K562 (cell line): Measurements from ENCODE around the gene EMD. TPM values are rescaled to one million over a fixed set of nuclear protein-coding genes. Genes with fewer than 3 reads are reported as not detected.
A peak's percentile ranks its signal among the peaks of the same experiment; 100 is the strongest.

Experiments used
- COPS2 ChIP-seq: fragments of 450-650 bp; conservative IDR thresholded peaks from 2 replicates; pipeline ENCODE4 v1.6.1; 2016; ENCODE audit warnings: mild to moderate bottlenecking, moderate library complexity
- MYC ChIP-seq, 2 experiments: fragments of 250-450 bp in 1 of 2; sonication (Bioruptor Pico) in 1 of 2; IDR thresholded peaks; 2 replicates each; pipeline versions ENCODE4 v1.5.1 to v1.6.1; 2012 to 2021; ENCODE audit warnings: low read depth in 2 of 2, borderline replicate concordance in 1 of 2, improper control_type of control experiment in 1 of 2, low read length in 1 of 2, mild to moderate bottlenecking in 1 of 2, moderate library complexity in 1 of 2
- SRF ChIP-seq, 2 experiments: fragments of 250-450, 450-650 bp in 1 of 2; sonication (Bioruptor Pico) in 1 of 2; sonication (generic) in 1 of 2; formaldehyde crosslinking; IDR thresholded peaks; 2 replicates each; pipeline versions ENCODE4 v1.5.0 to v1.5.1; 2020 to 2022; ENCODE audit warnings: mild to moderate bottlenecking in 1 of 2, missing genetic modification reagents in 1 of 2
- TFAM ChIP-seq: fragments of 250-450 bp; sonication (Bioruptor Pico); conservative IDR thresholded peaks from 2 replicates; pipeline ENCODE4 v1.5.0; 2021; ENCODE audit warnings: mild to moderate bottlenecking, moderate library complexity
- TFAP4 ChIP-seq: sonication (generic); formaldehyde crosslinking; IDR thresholded peaks from 2 replicates; pipeline ENCODE4 v1.8.0; 2022; ENCODE audit warnings: missing genetic modification reagents, mild to moderate bottlenecking, moderate library complexity, borderline replicate concordance
- ZNF449 ChIP-seq: fragments of 250-450 bp; sonication (Bioruptor Pico); IDR thresholded peaks from 2 replicates; pipeline ENCODE4 v1.8.0; 2022; ENCODE audit warnings: moderate library complexity, mild to moderate bottlenecking, inconsistent platforms
- ZNF668 ChIP-seq: fragments of 250-450 bp; sonication (Bioruptor Pico); IDR thresholded peaks from 2 replicates; pipeline ENCODE4 v1.8.0; 2022; ENCODE audit warnings: mild to moderate bottlenecking, inconsistent platforms
- polyA plus RNA-seq, 8 experiments: library from polyadenylated mRNA; depleted of rRNA in 4 of 8; stranded (reverse) in 5 of 8; unstranded in 3 of 8; fragments of >200 nt; fragmentation: Nextera tagmentation in 2 of 8; fragmentation: Illumina TruSeq in 1 of 8; extraction: Ambion mirVana in 2 of 8; extraction: Trizol in 1 of 8; gene quantifications; 2 replicates each; pipeline versions ENCODE4 v1.2.1 to v1.2.3, GENCODE V29; 2011 to 2014; ENCODE audit warnings: inconsistent platforms in 1 of 8, missing spikeins in 1 of 8
- total RNA-seq, 7 experiments: library from RNA; depleted of rRNA in 6 of 7; stranded (reverse); fragments of >200 nt in 6 of 7; fragmentation: Illumina TruSeq in 2 of 7; extraction: Trizol in 2 of 7; gene quantifications; 2 replicates each; pipeline versions ENCODE4 v1.2.1 to v1.2.3, GENCODE V29; 2011 to 2021; ENCODE audit warnings: low replicate concordance in 1 of 7

Gene EMD
- total and polyA plus RNA-seq, 9 of the 15 experiments (the other 6 are each of a cell fraction or from before 2014, with no cell fraction given): 2.3 to 206 (median 61.9) TPM

- TF ChIP-seq ZNF668: no peak
- TF ChIP-seq TFAP4 (CRISPR knock-in tag): peak; percentile 62; the same call in 1 of the 2 replicates
- peak in 1 of 2 experiments; percentile 58; a peak in 1 of 4 replicates for TF ChIP-seq SRF (CRISPR knock-in tag; IDR thresholded peaks at IDR 0.05)
- TF ChIP-seq TFAM: no peak
- no peak for TF ChIP-seq ZNF449
- no peak for TF ChIP-seq MYC (IDR thresholded peaks at IDR 0.05; ENCODE audit: low read depth, low read length)
- TF ChIP-seq MYC (CRISPR knock-in tag; IDR thresholded peaks at IDR 0.05; ENCODE audit: borderline replicate concordance, low read depth): no peak
- no peak for TF ChIP-seq COPS2
These were observed 30.3 kb downstream of the EMD start, which contains the start of gene DNASE1L1 (continued) for GRCh38 chrX:154409222-154409871.
